GM04503 (cell line): ENCODE data around the gene OSMR.

ENCODE experiments used
- DNase-seq: peaks from one replicate; pipeline ENCODE4 v3.0.0-alpha.2; 2012; ENCODE audit warnings: low read depth

Gene OSMR

DNA sequence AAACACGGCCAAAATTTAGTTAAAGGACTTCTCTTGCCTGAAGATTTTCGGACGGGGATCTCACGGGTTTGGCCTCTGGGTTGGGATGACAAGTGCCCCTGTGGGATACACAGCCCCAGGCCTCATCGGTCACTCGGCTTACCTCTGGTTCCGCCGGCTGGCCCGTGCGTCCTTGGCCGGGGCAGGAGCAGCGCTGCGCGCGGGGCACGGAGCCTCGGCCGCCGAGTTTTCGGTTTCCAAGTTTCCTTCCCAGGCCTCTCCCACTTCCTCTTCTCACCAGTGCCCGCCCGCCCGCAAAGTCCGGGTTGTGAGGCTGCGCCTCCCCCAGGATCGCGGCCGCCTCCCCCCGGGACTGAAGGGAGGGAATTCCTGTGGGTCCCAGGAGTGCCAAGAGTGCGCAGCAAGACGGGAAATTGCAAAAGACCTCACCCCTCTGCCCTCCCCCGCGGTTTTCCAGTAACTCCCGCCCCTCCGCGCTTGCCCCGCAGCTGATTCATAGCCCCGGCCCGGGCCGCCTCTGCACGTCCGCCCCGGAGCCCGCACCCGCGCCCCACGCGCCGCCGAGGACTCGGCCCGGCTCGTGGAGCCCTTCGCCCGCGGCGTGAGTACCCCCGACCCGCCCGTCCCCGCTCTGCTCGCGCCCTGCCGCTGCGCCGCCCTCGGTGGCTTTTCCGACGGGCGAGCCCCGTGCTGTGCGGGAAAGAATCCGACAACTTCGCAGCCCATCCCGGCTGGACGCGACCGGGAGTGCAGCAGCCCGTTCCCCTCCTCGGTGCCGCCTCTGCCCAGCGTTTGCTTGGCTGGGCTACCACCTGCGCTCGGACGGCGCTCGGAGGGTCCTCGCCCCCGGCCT lies at the start of gene OSMR:
OSMR (plus strand) TSS at position 487 of the 853 bp plus-strand sequence. CDS start 23,033 bp downstream, outside the sequence.
- DNase-seq, result peak; percentile 91

DNA sequence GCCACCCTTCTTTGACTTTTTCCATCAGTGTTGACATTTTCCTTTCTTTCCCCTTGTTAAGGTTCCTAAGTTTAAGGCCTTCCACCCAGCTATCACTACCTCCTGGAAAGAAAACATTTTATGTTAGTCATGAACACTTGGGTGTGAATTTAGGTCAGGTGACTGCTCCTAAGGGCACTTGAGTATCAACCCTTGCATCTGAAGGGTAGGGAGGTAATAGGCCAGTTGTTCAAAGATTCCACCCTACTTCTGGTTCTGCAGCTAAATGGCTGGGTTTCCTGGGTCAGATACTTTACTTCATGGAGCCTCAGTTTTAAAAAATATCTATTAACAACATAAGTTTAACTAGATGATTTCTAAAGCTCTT lies 49.1 kb upstream of the OSMR start:
- DNase-seq, result no peak

DNA sequence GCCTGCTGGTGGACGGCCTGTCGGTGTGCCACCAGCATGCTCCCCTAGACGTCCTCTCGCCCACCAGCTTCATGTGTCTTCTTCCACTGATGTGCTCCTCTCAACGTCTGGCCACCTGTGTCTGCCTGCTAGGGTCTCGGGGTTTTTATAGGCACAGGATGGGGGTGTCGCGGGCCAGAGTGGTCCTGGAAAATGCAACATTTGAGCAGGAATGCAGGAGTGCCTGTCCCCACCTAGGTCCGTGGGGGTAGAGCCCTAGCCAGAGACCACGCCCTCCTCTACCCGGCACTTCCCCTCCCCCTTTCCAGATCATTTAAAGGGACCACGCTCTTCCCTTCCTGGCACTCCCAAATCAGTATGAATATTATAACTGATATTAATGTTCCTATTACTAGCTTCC lies 48.0 kb upstream of the OSMR start:
- DNase-seq, result no peak

DNA sequence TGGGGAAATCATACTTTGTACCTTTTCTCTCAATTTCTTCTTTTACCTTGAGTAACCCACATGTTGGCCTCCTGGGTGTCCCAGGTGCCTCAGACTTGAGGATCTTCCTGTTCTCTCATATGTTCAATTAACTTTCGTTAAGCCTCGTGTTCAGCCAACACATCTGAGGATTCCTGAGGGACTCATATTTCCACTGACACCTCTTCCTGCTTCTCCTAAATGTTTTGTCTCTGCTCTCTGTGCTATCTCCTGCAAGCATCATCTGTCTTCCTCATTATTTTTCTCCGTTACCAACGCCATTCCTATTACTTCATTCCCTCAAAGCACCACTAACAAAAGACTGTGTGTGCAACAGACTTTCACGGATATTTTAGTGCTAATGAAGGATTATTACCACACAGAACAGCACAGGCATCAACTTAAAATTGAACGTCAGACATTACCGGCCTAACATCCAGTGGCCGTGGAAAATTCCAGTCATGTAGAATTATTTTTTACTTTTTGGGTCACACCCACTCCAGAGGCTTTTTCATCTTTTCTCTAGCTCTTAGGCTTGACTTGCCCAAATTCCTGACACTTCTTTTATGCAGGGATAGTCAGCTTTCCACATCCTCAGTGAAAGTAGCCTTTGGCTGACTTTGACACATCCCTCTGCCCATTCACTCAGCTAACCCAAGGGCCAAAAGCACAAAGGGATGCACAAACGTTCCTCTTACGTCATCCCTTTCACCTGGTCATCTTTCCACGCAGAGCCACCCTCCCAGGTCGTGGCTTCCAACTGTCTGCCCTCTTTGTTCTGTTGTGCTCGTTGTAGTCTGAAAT lies 46.0 kb upstream of the OSMR start:
- DNase-seq, result no peak

DNA sequence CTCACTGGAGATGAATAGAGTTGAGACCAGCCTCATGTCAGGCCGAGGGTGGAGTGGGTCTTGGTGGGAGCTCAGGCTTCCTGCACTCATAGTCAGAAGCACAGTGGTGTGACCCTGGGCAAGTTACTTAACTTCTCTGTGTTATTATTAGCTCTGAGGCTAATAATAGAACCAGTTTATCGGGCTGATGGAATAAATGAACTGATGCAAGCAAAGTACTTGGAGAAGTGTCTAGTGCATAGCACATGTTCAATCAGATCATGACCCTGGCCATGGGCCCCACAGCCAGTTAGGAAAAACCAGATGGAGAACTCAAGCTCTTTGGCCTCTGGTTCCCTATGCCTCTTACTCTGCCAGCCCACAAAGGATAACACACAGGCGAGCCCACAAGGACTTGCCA lies 45.3 kb upstream of the OSMR start:
- DNase-seq, result no peak

DNA sequence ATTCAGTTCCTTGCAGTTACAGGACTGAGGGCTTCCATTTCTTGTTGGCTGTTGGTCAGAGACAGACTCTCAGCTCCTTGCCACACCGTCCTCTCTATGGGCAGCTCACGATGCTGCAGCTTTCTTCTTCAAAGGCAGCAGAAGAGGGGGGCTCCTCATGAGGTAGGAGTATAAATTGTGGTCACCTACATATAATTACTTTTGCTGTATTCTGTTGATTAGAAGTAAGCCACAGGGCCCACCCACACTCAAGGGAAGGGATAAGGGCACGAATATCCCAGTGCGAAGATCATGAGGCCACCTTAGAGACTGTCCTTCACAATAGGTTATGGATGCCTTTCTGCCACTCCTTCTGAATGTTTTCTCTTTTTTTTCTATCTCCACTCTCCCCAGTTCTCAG lies 43.7 kb upstream of the OSMR start:
- no peak for DNase-seq

DNA sequence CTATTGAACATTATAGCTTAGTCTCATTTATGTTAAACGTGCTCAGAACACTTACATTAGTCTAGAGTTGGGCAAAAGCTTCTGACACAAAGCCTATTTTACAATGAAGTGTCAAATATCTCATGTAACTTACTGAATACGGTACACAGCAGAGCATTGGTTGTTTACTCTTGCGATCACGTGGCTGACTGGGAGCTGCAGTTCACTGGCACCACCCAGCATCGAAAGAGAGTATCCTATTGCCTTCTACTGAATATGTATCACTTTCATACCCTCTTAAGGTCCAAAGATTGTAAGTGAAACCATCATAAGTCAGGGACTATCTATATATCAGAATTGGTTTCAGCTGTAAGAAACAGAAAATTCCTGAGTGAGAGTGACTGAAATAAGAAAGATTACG lies 42.6 kb upstream of the OSMR start:
- DNase-seq, result no peak

DNA sequence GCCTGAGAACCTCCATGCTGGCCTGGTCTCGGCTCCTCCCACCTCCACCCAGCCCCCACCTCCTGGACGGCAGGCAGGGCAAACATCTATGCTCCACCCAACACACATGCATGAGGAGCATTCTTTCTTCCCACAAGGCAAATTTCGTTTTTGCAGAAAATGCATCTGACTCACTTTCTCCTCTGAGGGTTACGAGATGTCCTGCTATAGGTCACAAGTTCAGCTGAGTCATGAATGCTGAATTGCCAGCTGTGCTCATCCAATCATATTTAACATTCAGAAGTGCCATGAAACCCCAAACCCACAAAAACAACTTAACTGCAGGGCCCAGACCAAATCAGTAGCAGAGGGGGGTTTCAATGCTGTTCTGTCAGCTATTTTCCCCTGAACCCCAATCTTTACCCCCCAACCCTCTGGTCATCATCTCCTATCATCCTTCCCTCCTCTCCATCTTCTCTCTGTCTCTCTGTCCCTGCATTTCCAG lies 39.0 kb upstream of the OSMR start:
- DNase-seq, result peak; percentile 92

DNA sequence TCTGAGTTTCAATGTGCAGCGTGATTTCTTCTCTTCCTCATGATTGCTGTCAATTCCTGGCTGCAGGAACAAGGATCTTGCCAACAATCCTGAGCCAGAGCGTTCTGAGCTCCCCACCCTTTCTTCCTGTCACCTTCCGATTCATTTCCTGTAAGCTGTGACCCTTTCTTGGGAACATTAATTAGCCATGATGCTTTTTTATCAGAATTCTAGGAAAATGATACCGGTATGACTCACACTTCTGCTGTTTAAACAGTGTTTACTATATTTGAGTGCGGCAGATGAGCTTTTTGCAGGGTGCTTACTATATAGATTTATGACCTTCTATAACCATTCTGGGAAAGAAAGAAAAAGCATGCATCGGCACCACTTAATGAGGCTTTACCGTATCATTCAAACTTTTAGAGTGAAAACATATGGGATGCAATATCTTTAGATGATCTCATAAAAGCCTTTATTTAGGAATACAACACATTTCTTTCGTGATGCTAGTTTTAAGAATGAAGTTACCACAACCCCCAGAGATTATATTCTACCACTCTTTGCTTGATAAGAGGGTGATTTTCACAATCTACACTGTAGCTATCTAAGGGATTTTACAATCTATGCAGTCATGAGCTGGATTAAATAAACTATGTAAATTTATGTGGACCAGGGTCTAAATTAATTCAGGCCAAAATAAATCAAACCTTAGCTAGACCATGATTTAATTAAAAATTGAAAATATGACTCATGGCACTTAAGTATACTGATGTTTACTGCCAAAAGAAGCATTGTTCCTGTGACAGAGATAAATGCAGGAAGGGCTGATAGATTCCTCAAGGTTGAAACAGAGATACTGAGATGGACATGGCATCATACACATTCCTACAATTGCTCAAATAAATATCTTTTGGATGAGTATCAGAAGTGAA lies 38.0 kb upstream of the OSMR start:
- DNase-seq, result no peak

DNA sequence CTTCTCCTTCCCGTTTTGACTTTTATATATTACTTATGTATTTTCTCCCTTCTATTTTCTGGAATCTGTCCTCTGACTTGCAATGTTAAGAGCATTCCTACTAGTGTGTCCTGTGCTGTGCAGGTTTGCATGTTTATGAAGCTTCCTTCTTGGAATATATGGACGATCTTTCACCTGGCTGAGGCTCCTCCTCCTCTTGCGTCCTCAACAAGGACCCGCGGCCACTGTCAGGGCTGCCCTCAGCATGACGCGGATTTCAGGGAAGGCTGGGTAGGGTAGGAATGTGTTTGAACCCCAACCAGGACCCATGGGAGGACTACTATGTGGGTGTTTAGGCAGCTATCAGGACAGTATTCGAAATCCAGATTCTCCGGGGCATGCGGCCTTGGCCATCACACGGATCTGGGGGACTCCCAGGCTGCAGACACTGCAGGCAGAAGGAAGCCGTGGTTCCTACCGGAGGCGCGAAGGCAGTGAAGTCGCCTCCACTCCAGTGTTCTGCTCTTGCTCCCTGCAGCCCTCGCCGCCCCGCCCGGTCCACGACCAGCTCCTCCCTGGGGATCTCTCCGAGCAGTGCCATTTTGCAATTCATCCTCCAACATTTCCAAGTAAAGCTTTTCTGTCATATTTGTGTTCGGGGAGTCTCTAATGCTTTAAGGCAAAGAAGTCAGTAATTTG lies 37.0 kb upstream of the OSMR start:
- DNase-seq, result no peak

DNA sequence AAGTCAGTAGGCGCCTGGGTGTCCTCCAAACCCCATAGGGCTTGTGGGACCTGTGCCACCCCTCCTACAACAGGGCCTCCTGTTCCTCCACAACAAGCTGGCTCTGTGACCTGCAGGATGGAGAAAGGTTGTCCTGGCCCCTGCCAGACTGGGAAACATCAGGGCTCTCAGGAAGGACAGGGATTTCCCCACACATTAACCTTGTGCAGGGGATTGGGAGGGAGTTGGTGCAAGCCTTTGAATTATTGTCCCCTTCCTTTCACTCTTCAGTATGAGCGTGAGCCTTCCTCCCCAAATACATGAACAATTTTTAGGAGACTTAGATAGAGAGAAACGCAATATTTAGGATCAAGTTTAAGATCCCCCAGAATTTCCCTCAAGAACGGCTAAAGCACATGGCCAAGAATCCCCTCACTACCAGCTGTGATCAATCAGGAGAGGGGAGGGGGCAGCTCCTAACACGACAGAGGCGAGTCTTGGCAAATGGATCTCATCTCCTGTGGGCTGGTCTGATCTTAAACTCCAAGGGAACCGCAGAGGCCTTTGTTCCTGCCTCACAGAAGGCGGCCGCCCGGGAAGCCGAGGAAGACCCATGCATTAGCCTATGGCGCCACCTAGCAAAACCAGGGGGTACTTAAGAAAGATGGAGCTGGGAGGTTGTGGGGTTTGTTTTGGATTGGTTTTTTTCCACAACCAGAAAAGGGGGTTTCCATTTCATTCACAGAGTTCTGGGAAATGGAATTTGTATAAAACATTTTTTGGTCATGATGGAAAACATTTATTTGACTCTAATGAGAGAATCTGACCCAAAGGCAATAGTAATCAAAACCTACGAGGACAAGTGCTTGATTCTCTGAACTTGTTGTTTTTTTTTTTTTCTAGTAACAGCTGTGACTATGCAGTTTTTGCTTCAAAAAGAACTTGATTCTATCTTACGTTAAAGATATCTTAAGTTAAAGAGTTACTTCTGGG lies 36.1 kb upstream of the OSMR start:
- DNase-seq, result no peak

DNA sequence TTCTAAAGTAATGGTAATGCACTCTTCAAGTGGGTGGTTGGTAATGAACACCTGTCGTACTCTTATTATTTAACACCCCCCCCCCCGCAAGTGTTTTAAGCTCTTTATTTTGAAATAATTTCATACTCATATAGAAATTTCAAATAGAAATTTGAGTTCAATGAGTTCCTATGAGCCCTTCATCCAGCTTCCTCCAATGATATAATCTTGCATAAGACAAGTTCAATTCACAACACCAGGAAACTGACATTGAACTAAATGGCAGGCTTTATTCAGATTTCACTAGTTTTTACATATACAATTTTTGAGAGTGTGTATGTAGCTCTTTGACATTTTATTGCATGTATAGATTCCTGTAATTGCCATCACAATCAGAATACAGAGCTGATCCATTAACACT lies 30.9 kb upstream of the OSMR start:
- no peak for DNase-seq

DNA sequence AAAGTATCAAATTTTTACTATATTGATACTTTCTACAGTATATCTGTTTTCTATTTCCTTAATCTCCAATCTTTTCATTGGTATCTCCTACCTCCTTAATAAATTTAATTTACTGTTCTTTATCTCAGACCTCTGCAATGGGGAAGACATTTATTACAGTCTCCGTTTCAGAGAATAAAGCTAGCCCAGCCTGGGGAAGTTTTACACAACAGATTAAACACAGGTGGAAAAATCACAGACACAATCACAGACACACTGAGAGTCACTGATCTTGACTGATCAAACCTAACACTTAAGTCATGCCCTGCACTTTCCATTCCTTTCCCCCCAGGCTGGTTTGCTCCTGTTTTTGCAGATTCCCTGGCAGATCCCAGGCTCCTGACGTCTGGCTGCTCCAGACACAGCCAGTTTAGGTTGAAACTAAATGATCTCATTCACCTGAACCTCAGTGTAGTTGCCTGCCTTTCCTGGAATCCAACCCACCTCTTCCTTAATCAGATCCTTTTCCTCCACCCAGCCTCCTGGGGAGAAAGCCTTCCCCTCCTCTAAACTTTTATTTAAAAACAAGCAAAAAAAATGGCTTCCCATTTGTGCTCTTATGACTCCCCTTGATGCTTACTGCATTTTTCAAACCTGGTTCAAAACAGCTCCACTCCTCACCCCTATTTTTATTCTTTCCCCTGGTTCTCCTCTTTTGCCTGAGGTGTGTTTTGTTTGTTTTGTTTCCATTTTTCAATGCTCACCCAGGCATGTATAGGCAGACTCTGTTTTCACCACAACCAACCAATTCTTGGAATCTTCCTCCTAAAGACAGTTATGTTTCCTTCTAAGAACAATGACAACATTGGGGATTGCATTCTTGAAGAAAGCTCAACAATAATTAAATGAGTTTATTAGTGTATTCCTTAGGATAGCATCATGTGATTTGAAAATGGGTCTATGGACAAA lies 29.5 kb upstream of the OSMR start:
- no peak for DNase-seq

DNA sequence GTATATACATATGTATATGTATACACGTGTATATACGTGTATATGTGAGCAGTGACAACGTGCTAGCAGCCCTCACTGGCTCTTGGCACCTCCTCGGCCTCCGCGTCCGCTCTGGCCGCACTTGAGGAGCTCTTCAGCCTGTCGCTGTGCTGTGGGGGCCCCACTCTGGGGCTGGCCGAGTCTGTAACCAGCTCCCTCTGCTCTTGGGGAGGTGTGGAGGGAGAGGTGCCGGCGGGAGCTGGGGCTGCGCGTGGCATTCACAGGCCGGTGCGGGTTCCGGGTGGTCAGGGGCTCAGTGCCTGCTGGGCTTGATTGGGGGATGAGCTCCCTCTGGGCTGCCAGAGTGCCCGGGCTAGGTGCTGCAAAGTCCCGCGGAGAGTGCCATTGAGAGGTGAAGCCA lies 24.1 kb upstream of the OSMR start:
- no peak for DNase-seq

DNA sequence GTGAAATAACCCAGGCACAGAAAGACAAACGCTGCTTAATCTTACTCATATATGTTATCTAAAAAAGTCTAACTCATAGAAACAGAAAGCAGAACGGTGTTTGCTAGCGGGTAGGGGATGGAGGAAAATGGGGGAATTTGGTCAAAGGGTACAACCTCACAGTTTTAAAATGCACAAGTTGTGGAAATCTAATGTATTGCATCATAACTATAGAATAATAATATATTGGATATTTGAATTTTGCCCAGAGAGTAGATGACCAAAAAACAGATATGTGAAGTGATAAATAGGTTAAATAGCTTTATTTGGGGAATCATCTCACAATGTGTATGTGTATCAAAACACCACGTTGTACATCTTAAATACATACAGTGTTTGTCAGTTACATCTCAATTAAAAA lies 22.3 kb upstream of the OSMR start:
- no peak for DNase-seq

DNA sequence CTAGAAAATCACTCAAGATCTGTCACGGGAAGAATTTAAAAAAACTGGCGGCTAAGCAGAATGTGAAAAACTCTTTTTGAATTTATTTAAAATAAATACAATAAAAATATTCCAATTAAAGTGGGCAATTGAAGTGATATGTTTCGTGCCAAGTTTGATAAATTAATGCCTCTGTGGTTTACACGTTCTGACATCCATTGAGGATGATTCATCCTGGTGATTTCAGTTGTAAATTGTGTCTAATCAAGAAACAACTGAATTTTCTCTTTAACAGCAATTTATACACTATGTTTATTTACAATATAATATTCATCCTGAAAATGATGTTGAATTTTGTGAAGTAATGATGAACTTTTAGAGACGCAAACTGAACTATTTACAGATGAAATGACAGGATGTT lies 21.0 kb upstream of the OSMR start:
- no peak for DNase-seq

DNA sequence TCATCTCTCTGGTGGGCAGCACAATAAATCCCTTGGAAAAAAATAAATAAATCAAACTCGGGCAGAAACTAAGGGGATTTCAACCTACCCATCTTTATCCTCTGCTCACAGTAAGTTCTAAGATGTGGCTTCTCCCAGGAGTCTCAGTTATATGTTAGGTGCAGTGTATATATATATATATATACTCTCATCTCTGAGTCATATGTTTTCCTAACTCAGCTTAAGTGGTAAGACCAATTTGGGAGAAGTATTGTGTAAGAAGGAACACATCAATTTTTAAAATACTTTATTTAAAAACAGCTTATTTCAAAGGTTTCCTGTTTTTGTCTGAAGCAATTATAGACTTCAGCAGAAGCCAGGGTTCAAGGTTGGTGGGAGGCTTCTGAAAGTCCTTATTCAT lies 20.3 kb upstream of the OSMR start:
- no peak for DNase-seq

DNA sequence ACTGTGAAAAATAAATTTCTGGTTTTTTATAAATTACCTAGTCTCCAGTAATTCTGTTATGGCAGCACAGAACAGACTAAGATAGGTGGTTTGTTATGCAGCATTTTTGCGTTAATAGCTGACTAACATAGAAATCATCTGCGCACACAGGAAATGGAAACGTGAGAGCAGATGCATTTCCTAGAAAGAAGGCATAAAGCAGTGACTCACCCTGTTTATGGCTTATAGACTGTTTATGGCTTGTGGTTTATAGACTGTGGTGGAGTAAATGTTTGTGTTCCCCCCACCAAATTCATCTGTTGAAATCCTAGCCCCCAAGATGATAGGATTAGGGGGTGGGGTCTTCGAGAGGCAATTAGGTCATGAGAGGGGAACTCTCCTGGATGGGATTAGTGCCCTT lies 18.3 kb upstream of the OSMR start:
- no peak for DNase-seq

DNA sequence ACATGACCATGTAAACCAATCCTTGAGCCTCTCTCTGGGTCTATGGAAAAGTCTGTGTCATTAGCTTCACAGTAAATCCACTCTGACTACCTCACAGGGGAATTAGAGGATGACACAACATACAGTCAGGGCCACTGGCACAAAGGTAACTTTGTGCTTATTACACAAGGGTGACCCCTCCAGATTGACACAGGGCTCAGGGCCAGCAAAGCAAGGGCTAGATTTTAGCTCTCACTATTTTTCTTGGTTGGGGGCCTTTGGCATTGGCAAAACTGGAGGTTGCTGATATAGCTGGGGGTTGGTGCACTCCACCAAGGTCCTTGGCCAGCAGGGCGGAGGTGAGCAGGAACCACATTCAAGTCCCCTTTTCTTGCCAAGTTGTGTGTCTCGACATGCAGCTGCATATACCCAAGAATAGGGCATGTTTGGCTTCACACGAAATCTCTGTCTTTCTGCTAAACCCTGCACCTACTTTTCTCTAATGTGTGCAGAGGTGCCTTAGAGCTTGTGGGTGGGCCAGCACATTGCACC lies 15.2 kb upstream of the OSMR start:
- no peak for DNase-seq
